ENCODE measurements around the gene PPBP. TPM values are rescaled to one million over a fixed set of nuclear protein-coding genes. Genes with fewer than 3 reads are reported as not detected.
"Not testable (repeated sequence)": the region's sequence is repeated elsewhere in the genome, so short reads cannot be mapped to it uniquely, and the experiment has no call there.

Gene PPBP
- total RNA-seq, 1 experiment from 2014 or later = not detected

DNA sequence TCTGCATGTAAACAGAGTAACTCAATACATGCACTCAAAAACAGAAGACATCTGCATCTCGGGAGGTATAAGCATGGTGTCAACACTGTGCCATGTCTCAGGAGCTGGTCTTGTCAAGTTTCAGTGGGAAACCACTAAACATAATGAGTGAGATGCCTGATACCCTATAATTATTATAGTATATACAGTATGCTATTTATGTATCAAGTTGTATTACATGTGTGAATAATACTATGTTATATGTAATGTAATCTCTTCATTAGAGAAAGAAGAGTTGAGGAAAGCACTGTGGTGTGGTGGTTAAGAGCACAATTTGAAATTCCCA is 2.5 kb downstream of the PPBP start:
- Mint-ChIP-seq H3K36me3 (ENCODE audit: insufficient read depth, unreplicated experiment) (no peaks in the 10 kb centered on the region), H3K27ac (ENCODE audit: unreplicated experiment) (no peak overlapping the region), H3K27me3 (ENCODE audit: insufficient read depth, unreplicated experiment) (no peaks in the 10 kb centered on the region), H3K9me3 (ENCODE audit: unreplicated experiment) (no peaks in the 10 kb centered on the region), H3K4me3 (ENCODE audit: unreplicated experiment) (no peak overlapping the region), H3K4me1 (ENCODE audit: low read depth, unreplicated experiment) (peaks cover 4% of the 10 kb centered on the region)
- intact Hi-C loops (cut with micrococcal nuclease; ENCODE audit: unreplicated experiment) = no loop called here
- no peak for DNase-seq
- no peak overlapping the region for H3K4me3 ChIP-seq (ENCODE audit: low read depth, low read length)
- H3K4me1 ChIP-seq = no peaks in the 10 kb centered on the region
- H3K9me3 ChIP-seq = no peaks in the 10 kb centered on the region
- H3K36me3 ChIP-seq (ENCODE audit: control insufficient read depth, insufficient read depth, low read length) = no peaks in the 10 kb centered on the region
- BruUV-seq (replicated peaks) = no TSS peak
- TF ChIP-seq, protein P1, sequence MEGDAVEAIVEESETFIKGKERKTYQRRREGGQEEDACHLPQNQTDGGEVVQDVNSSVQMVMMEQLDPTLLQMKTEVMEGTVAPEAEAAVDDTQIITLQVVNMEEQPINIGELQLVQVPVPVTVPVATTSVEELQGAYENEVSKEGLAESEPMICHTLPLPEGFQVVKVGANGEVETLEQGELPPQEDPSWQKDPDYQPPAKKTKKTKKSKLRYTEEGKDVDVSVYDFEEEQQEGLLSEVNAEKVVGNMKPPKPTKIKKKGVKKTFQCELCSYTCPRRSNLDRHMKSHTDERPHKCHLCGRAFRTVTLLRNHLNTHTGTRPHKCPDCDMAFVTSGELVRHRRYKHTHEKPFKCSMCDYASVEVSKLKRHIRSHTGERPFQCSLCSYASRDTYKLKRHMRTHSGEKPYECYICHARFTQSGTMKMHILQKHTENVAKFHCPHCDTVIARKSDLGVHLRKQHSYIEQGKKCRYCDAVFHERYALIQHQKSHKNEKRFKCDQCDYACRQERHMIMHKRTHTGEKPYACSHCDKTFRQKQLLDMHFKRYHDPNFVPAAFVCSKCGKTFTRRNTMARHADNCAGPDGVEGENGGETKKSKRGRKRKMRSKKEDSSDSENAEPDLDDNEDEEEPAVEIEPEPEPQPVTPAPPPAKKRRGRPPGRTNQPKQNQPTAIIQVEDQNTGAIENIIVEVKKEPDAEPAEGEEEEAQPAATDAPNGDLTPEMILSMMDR (IDR thresholded peaks at IDR 0.05; ENCODE audit: insufficient read depth in 1 of 2, low read depth in 1 of 2, low read length in 1 of 2, severe bottlenecking in 1 of 2, unreplicated experiment in 1 of 2) = no peak
- ChIA-PET CTCF (no interaction called here), POLR2A (no interaction called here)
- no peaks in the 10 kb centered on the region for H3K27me3 ChIP-seq (replicated peaks; ENCODE audit: control insufficient read depth, insufficient read depth, low read length)

DNA sequence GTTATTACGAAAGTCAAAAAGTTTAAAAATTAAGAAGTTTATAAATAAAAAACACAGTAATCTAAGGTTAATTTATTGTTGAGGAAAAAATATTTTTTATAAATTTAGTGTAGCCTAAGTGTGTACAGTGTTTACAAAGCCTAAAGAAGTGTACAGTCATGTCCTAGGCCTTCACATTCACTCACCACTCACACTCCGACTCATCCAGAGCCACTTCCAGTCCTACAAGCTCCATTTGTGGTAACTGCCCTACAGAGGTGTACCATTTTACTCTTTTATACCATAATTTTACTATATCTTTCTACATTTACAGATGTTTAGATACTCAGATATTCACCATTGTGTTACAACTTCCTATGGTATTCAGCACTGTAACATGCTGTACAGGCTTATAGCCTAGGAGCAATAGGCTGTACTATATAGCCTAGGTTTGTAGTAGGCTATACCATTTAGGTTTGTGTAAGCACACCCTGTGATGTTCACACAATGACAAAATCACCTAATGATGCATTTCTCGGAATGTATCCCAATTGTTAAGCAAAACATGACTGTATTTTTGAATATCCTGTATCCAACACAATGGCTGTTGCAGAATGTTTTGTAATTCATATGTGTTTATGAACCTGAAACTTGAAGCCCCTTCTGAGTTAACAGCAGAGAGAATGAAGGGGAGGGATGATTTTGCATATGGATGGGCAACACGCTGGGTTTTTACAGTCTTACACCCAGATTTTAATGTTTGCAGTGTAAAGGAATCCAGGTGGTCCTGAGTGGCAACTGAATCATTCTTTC is 3.1 kb downstream of the PPBP start:
- H3K4me1 Mint-ChIP-seq (ENCODE audit: low read depth, unreplicated experiment) = peaks cover 4% of the 10 kb centered on the region
- POLR2A ChIA-PET = no interaction called here
- H3K9me3 ChIP-seq = no peaks in the 10 kb centered on the region

DNA sequence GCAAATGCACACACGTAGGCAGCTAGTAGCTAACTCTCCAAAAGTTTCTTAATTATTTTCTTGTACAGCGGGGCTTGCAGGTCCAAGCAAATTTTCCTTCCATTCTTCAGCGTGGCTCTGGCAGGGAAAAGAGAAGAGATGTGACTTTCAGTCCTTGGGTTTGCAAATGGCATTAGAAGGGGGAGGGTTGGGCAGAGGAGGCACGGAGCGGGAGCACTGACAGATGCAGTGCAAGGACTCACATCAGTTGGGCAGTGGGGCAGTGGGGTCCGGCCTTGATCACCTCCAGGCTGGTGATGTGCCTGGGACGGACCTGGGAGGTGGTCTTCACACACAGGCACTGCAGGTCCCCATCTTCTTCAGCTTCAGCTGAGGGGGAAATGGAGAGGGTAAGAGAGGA is 6.8 kb downstream of the PPBP start:
- H3K9me3 Mint-ChIP-seq (ENCODE audit: unreplicated experiment); H3K27me3 ChIP-seq (replicated peaks; ENCODE audit: control insufficient read depth, insufficient read depth, low read length); H3K27ac Mint-ChIP-seq (ENCODE audit: unreplicated experiment); H3K4me3 Mint-ChIP-seq (ENCODE audit: unreplicated experiment); POLR2A ChIA-PET; BruUV-seq (replicated peaks); H3K9me3 ChIP-seq; CTCF ChIA-PET; DNase-seq; H3K4me3 ChIP-seq (ENCODE audit: low read depth, low read length); H3K4me1 Mint-ChIP-seq (ENCODE audit: low read depth, unreplicated experiment); intact Hi-C loops (cut with micrococcal nuclease; ENCODE audit: unreplicated experiment); H3K4me1 ChIP-seq; H3K36me3 ChIP-seq (ENCODE audit: control insufficient read depth, insufficient read depth, low read length); H3K36me3 Mint-ChIP-seq (ENCODE audit: insufficient read depth, unreplicated experiment); H3K27me3 Mint-ChIP-seq (ENCODE audit: insufficient read depth, unreplicated experiment): not testable (repeated sequence)

More for the DNA sequence above, 3.1 kb downstream of the PPBP start:
- intact Hi-C loops (cut with micrococcal nuclease; ENCODE audit: unreplicated experiment) = no loop called here
- Histone ChIP-seq H3K4me3 (ENCODE audit: low read depth, low read length) (no peak overlapping the region), H3K36me3 (ENCODE audit: control insufficient read depth, insufficient read depth, low read length) (no peaks in the 10 kb centered on the region), H3K4me1 (no peaks in the 10 kb centered on the region), H3K27me3 (replicated peaks; ENCODE audit: control insufficient read depth, insufficient read depth, low read length) (no peaks in the 10 kb centered on the region)
- Mint-ChIP-seq H3K27ac (ENCODE audit: unreplicated experiment) (no peak overlapping the region), H3K36me3 (ENCODE audit: insufficient read depth, unreplicated experiment) (no peaks in the 10 kb centered on the region), H3K27me3 (ENCODE audit: insufficient read depth, unreplicated experiment) (no peaks in the 10 kb centered on the region), H3K9me3 (ENCODE audit: unreplicated experiment) (no peaks in the 10 kb centered on the region), H3K4me3 (ENCODE audit: unreplicated experiment) (no peak overlapping the region)
- no TSS peak for BruUV-seq (replicated peaks)
- CTCF ChIA-PET = no interaction called here
- TF ChIP-seq, protein P1 (IDR thresholded peaks at IDR 0.05; ENCODE audit: insufficient read depth in 1 of 2, low read depth in 1 of 2, low read length in 1 of 2, severe bottlenecking in 1 of 2, unreplicated experiment in 1 of 2) = no peak
- no peak for DNase-seq
